ENCODE data around the gene MRM1.

The MRM1 gene

GRCh38 chr17:36601303-36602029 is at the start of gene MRM1:
Gene MRM1, plus strand, starts transcription at chr17:36601583. Its CDS starts 228 bp downstream, at chr17:36601811.
- Histone ChIP-seq H3K36me3 (ENCODE audit: control insufficient read depth, insufficient read depth, low read length) (peaks cover 25% of the 10 kb centered on the region), H3K9ac (ENCODE audit: low read length) (peak within 1 kb of the TSS; percentile 82), H3K4me3 (ENCODE audit: low read depth, low read length) (peak within 1 kb of the TSS; percentile 78), H3K4me1 (ENCODE audit: control insufficient read depth, insufficient read depth, low read length) (peaks cover 14% of the 10 kb centered on the region), H3K27me3 (ENCODE audit: control insufficient read depth, insufficient read depth, low read length) (no peaks in the 10 kb centered on the region), H3K27ac (ENCODE audit: low read depth, low read length) (peak within 1 kb of the TSS; percentile 23; the same call in 1 of the 2 replicates), H3K9me3 (ENCODE audit: control insufficient read depth, insufficient read depth, low read depth, low read length) (no peaks in the 10 kb centered on the region)

GRCh38 chr17:36553459-36553858 is 47.9 kb upstream of the MRM1 start:
- H3K27ac ChIP-seq (ENCODE audit: low read depth, low read length): no peak overlapping the region
- no peaks in the 10 kb centered on the region for H3K4me1 ChIP-seq (ENCODE audit: control insufficient read depth, insufficient read depth, low read length)
- H3K4me3 ChIP-seq (ENCODE audit: low read depth, low read length): no peak overlapping the region
- H3K9me3 ChIP-seq (ENCODE audit: control insufficient read depth, insufficient read depth, low read depth, low read length): no peaks in the 10 kb centered on the region
- peaks cover 28% of the 10 kb centered on the region for H3K36me3 ChIP-seq (ENCODE audit: control insufficient read depth, insufficient read depth, low read length)
- no peak overlapping the region for H3K9ac ChIP-seq (ENCODE audit: low read length)
- no peaks in the 10 kb centered on the region for H3K27me3 ChIP-seq (ENCODE audit: control insufficient read depth, insufficient read depth, low read length)

GRCh38 chr17:36566081-36566480 is 35.3 kb upstream of the MRM1 start:
- Histone ChIP-seq H3K27ac (ENCODE audit: low read depth, low read length) (no peak overlapping the region), H3K36me3 (ENCODE audit: control insufficient read depth, insufficient read depth, low read length) (peaks cover 66% of the 10 kb centered on the region), H3K4me3 (ENCODE audit: low read depth, low read length) (no peak overlapping the region), H3K9me3 (ENCODE audit: control insufficient read depth, insufficient read depth, low read depth, low read length) (no peaks in the 10 kb centered on the region), H3K27me3 (ENCODE audit: control insufficient read depth, insufficient read depth, low read length) (no peaks in the 10 kb centered on the region), H3K4me1 (ENCODE audit: control insufficient read depth, insufficient read depth, low read length) (no peaks in the 10 kb centered on the region), H3K9ac (ENCODE audit: low read length) (no peak overlapping the region)

GRCh38 chr17:36575028-36575427 is 26.4 kb upstream of the MRM1 start:
- H3K4me3 ChIP-seq (ENCODE audit: low read depth, low read length): no peak overlapping the region
- H3K9ac ChIP-seq (ENCODE audit: low read length): no peak overlapping the region
- no peaks in the 10 kb centered on the region for H3K9me3 ChIP-seq (ENCODE audit: control insufficient read depth, insufficient read depth, low read depth, low read length)
- no peak overlapping the region for H3K27ac ChIP-seq (ENCODE audit: low read depth, low read length)
- H3K4me1 ChIP-seq (ENCODE audit: control insufficient read depth, insufficient read depth, low read length): no peaks in the 10 kb centered on the region
- no peaks in the 10 kb centered on the region for H3K27me3 ChIP-seq (ENCODE audit: control insufficient read depth, insufficient read depth, low read length)
- H3K36me3 ChIP-seq (ENCODE audit: control insufficient read depth, insufficient read depth, low read length): peaks cover 63% of the 10 kb centered on the region

- H3K9ac ChIP-seq (ENCODE audit: low read length): no peak overlapping the region
- H3K27ac ChIP-seq (ENCODE audit: low read depth, low read length): no peak overlapping the region
- no peaks in the 10 kb centered on the region for H3K27me3 ChIP-seq (ENCODE audit: control insufficient read depth, insufficient read depth, low read length)
- no peaks in the 10 kb centered on the region for H3K9me3 ChIP-seq (ENCODE audit: control insufficient read depth, insufficient read depth, low read depth, low read length)
- H3K4me3 ChIP-seq (ENCODE audit: low read depth, low read length): no peak overlapping the region
- peaks cover 64% of the 10 kb centered on the region for H3K36me3 ChIP-seq (ENCODE audit: control insufficient read depth, insufficient read depth, low read length)
- no peaks in the 10 kb centered on the region for H3K4me1 ChIP-seq (ENCODE audit: control insufficient read depth, insufficient read depth, low read length)
Measured at GRCh38 chr17:36576793-36577192, 24.6 kb upstream of the MRM1 start.

GRCh38 chr17:36578671-36579070 is 22.7 kb upstream of the MRM1 start:
- Histone ChIP-seq H3K36me3 (ENCODE audit: control insufficient read depth, insufficient read depth, low read length) (peaks cover 65% of the 10 kb centered on the region), H3K4me1 (ENCODE audit: control insufficient read depth, insufficient read depth, low read length) (no peaks in the 10 kb centered on the region), H3K9ac (ENCODE audit: low read length) (no peak overlapping the region), H3K9me3 (ENCODE audit: control insufficient read depth, insufficient read depth, low read depth, low read length) (no peaks in the 10 kb centered on the region), H3K27ac (ENCODE audit: low read depth, low read length) (no peak overlapping the region), H3K4me3 (ENCODE audit: low read depth, low read length) (no peak overlapping the region), H3K27me3 (ENCODE audit: control insufficient read depth, insufficient read depth, low read length) (no peaks in the 10 kb centered on the region)

- peaks cover 80% of the 10 kb centered on the region for H3K36me3 ChIP-seq (ENCODE audit: control insufficient read depth, insufficient read depth, low read length)
Measured at GRCh38 chr17:36583787-36584186, 17.6 kb upstream of the MRM1 start.

GRCh38 chr17:36586138-36586537 is 15.2 kb upstream of the MRM1 start:
- Histone ChIP-seq H3K4me1 (ENCODE audit: control insufficient read depth, insufficient read depth, low read length) (peaks cover 4% of the 10 kb centered on the region), H3K36me3 (ENCODE audit: control insufficient read depth, insufficient read depth, low read length) (peaks cover 69% of the 10 kb centered on the region), H3K9me3 (ENCODE audit: control insufficient read depth, insufficient read depth, low read depth, low read length) (no peaks in the 10 kb centered on the region), H3K4me3 (ENCODE audit: low read depth, low read length) (no peak overlapping the region), H3K9ac (ENCODE audit: low read length) (no peak overlapping the region), H3K27me3 (ENCODE audit: control insufficient read depth, insufficient read depth, low read length) (no peaks in the 10 kb centered on the region), H3K27ac (ENCODE audit: low read depth, low read length) (no peak overlapping the region)

More at GRCh38 chr17:36583787-36584186, 17.6 kb upstream of the MRM1 start:
- no peaks in the 10 kb centered on the region for H3K27me3 ChIP-seq (ENCODE audit: control insufficient read depth, insufficient read depth, low read length)
- no peaks in the 10 kb centered on the region for H3K9me3 ChIP-seq (ENCODE audit: control insufficient read depth, insufficient read depth, low read depth, low read length)
- H3K9ac ChIP-seq (ENCODE audit: low read length): no peak overlapping the region
- H3K4me1 ChIP-seq (ENCODE audit: control insufficient read depth, insufficient read depth, low read length): no peaks in the 10 kb centered on the region
- H3K27ac ChIP-seq (ENCODE audit: low read depth, low read length): no peak overlapping the region
- no peak overlapping the region for H3K4me3 ChIP-seq (ENCODE audit: low read depth, low read length)

GRCh38 chr17:36590082-36590481 is 11.3 kb upstream of the MRM1 start:
- no peaks in the 10 kb centered on the region for H3K9me3 ChIP-seq (ENCODE audit: control insufficient read depth, insufficient read depth, low read depth, low read length)
- H3K4me1 ChIP-seq (ENCODE audit: control insufficient read depth, insufficient read depth, low read length): peaks cover 23% of the 10 kb centered on the region
- H3K9ac ChIP-seq (ENCODE audit: low read length): no peak overlapping the region
- H3K27ac ChIP-seq (ENCODE audit: low read depth, low read length): no peak overlapping the region
- H3K4me3 ChIP-seq (ENCODE audit: low read depth, low read length): no peak overlapping the region
- no peaks in the 10 kb centered on the region for H3K27me3 ChIP-seq (ENCODE audit: control insufficient read depth, insufficient read depth, low read length)
- H3K36me3 ChIP-seq (ENCODE audit: control insufficient read depth, insufficient read depth, low read length): peaks cover 42% of the 10 kb centered on the region

GRCh38 chr17:36591434-36592315 is 9.7 kb upstream of the MRM1 start, which contains the start of gene DHRS11:
Gene DHRS11, plus strand, starts transcription at chr17:36591879. Its CDS starts 131 bp downstream, at chr17:36592010.
- Histone ChIP-seq H3K27ac (ENCODE audit: low read depth, low read length) (peak within 1 kb of the TSS; percentile 61), H3K4me3 (ENCODE audit: low read depth, low read length) (peak within 1 kb of the TSS; percentile 91), H3K9me3 (ENCODE audit: control insufficient read depth, insufficient read depth, low read depth, low read length) (no peaks in the 10 kb centered on the region), H3K4me1 (ENCODE audit: control insufficient read depth, insufficient read depth, low read length) (peaks cover 23% of the 10 kb centered on the region), H3K9ac (ENCODE audit: low read length) (peak within 1 kb of the TSS; percentile 82), H3K36me3 (ENCODE audit: control insufficient read depth, insufficient read depth, low read length) (peaks cover 37% of the 10 kb centered on the region), H3K27me3 (ENCODE audit: control insufficient read depth, insufficient read depth, low read length) (no peaks in the 10 kb centered on the region)

- peaks cover 23% of the 10 kb centered on the region for H3K4me1 ChIP-seq (ENCODE audit: control insufficient read depth, insufficient read depth, low read length)
- H3K9ac ChIP-seq (ENCODE audit: low read length): peak overlapping the region; percentile 82
- H3K36me3 ChIP-seq (ENCODE audit: control insufficient read depth, insufficient read depth, low read length): peaks cover 33% of the 10 kb centered on the region
- no peaks in the 10 kb centered on the region for H3K9me3 ChIP-seq (ENCODE audit: control insufficient read depth, insufficient read depth, low read depth, low read length)
- H3K27ac ChIP-seq (ENCODE audit: low read depth, low read length): peak overlapping the region; percentile 61; the same call in 1 of the 2 replicates
- peak overlapping the region; percentile 91 for H3K4me3 ChIP-seq (ENCODE audit: low read depth, low read length)
- H3K27me3 ChIP-seq (ENCODE audit: control insufficient read depth, insufficient read depth, low read length): no peaks in the 10 kb centered on the region
Measured at GRCh38 chr17:36592316-36592715, 9.1 kb upstream of the MRM1 start.
